CD1c-positive myeloid dendritic cell (primary cell): ENCODE data around the gene ASAP3.
A peak's percentile ranks its signal among the peaks of the same experiment; 100 is the strongest.

ENCODE experiments used
- DNase-seq: peaks from one replicate; pipeline ENCODE4 v3.0.0-alpha.2; 2016; ENCODE audit errors: extremely low spot score

The ASAP3 gene

DNA sequence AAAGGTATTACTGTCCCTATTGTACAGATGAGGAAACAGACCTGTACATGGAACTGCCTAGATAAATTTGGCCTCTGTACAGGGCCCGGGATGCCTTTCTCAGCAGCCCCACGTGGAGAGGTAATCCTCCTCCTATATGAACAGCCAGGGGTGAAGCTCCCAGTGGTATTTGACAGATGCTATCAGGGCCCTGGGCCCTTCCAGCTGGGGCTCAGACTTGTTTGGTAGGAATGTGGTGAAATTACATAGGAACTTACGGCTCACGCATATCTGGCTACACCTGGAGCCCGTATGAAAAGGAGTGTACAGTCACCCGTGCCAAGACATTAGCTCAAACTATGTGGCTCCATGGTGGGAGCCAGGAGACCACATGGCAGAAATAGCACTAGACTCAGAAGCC is 34.7 kb downstream of the ASAP3 start:
- DNase-seq: no peak

DNA sequence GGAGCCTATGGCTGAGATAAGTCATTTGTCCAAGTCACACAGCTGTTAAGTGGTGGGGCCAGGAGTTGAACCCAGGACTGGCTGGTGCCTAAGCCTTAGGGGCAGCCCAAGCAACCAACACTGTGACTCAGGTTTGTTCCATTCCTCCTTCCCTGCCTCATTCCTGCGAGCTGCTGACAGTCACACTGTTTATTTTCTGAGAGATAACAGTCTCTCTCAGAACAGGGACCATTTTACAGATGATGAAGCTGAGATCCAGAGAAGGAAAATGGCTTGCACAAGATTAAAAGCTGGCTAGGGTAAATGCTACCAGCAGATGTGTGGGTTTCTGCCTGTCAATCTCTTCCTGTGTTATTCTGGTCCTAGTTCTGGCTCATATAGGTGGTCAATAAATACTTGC is 35.1 kb downstream of the ASAP3 start:
- DNase-seq: no peak

DNA sequence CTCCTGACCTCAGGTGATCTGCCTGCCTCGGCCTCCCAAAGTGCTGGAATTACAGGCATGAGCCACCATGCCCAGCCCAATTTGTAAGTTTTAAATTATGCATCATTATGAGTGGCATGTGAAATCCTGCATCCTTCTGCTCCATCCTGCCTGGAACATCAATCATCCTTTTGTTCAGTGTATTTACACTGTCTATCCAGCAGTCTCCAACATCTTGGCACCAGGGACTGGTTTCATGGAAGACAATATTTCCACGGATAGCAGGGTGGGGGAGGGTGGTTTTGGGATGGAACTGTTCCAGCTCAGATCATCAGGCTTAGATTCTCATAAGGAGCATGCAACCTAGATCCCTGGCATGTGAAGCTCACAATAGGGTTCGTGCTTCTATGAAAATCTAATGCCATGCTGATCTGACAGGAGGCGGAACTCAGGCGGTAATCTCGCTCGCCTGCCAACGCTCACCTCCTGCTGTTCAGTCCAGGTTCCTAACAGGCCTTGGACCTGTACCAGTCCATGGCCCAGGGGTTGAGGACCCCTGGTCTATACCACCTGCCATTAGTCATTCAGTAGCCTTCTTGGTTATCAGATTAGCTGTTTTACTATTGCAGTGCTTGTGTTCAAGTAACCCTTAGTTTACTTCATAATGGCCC is 37.2 kb downstream of the ASAP3 start:
- DNase-seq: no peak

DNA sequence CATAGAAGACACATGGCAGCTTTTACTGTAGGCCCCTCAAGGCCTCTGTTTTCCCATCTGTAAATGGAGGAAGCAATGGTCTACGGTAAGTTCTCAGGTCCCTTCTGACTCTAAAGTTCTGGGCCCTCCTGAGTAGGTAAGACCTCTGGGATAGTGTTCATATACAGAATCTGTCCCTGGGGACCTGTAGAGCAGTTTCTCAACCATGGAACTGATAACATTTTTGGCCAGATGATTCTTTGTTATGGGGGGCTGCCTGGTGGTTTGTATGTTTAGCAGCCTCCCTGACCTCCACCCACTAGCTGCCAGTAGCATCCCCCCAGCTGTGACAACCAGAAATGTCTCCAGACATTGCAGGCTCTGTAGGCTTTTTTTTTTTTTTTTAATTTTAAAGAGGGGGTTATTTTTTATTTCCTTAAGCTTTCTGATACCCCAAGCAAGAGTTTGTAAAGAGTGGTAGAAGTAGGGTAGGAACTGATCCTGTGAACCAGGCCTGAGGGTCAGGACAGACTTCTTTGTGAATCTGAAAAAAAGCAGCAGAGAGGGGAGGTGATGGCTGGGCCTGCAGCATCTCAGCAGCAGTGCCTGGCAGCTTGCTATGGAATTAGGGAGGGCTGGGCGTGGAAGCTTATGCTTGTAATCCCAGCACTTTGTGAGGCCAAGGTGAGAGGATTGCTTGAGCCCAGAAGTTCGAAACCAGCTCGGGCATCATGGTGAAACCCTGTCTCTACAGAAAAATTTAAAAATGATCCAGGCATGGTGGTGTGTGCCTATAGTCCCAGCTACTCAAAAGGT is 39.2 kb downstream of the ASAP3 start:
- DNase-seq: no peak

DNA sequence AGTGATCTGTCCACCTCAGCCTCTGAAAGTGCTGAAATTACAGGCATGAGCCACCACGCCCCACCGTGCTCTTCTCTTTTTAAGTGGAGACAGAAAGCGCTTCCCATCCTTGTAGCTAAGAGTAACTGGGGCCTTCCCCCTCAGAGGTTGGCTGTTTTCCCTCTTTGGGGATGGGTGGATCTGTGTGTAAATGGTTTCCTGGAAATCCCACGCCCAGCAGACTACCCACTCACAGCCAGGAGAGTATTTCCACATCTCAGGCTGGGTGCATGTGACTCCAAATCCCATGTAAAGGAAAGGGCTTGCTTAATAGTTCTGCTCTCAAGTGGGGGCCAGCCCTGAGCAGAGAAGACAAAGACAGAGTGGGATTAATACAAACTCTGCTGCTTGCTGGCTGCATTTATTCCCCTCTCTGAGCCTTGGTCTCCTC is 39.9 kb downstream of the ASAP3 start:
- peak; percentile 83 for DNase-seq

DNA sequence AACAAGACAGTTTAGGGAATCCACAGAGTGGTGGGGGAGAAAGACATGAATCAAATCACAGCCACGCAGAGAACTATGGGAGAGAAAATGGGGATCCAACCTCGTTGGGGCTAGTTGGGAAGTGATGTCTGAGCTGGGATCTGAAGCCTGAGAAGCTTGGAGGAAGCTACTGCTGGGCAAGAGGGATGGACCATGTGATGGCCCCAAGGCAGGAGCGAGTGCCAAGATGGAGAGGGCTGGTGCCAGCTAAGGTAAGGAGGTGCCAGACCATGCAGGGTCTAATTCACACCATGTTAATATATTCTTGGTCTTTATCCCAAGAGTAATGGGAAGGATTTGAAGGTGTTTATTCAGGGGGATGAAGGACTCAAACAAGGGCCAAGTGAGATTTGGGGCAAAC is 41.2 kb downstream of the ASAP3 start:
- DNase-seq: no peak

DNA sequence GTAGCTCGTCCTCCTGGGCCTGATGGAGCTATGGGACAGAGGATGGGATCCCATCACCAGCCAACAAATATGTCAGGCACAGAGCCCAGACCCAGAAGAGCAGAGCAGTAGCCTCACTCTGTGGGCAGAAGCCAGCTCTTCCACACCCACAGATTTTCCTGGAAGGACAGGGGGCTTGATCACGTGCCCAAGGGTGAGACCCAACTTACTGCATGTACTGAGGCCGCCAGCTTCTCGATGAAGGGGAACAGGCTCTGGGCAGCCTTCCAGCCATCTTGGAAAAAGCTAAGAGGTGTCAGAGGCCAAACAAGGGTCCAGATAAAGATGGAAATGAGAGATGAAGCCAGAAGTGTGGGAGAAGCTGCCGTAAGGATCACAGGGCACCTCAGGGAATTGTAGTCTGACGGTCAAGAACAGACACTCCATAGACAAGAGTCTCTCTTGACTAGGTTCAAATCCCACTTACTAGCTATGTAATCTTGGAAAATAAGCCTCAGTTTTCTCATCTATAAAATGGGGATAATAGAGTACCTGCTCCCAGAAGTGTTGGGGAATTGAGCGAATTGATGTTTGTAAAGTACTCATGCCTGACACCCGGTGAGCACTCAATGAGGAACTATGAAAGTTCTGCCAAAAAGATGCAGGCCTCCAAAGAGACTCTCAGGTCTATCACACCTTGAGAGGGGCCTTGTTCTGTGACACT is 42.4 kb downstream of the ASAP3 start:
- no peak for DNase-seq

DNA sequence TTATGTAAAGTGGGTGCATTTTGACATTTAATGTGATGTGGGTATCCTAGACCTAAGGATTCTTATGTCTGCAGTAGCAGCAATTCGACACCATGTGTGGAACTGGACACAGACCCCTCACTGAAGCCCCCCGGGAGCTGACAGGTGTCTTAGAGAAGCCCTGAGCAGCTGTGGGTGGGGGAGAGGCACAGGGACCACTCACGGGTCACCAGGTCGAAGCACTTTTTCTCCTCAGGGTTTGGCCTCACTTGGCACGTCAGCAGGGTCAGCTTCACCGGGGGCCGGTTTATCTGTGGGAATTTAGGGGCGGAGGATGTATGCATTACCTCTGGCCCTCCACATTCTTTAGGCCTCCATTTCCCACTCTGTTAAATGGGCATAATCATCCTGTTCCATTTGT is 45.4 kb downstream of the ASAP3 start:
- no peak for DNase-seq

DNA sequence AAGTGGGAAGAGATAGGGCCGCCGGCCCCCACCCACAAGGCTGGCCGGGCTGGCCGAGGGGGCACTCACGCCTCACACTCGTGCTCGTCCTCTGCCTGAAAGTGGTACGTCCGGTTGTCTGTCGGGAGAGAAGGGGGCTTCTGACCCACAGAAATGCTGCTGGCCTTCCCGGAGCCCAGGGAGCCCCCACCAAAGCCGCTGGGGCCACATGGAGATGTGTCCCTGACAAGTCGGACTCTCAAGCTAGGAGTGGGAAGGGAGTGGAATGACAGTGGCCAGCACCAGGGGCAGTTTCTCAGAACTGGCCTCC is 46.7 kb downstream of the ASAP3 start:
- no peak for DNase-seq

DNA sequence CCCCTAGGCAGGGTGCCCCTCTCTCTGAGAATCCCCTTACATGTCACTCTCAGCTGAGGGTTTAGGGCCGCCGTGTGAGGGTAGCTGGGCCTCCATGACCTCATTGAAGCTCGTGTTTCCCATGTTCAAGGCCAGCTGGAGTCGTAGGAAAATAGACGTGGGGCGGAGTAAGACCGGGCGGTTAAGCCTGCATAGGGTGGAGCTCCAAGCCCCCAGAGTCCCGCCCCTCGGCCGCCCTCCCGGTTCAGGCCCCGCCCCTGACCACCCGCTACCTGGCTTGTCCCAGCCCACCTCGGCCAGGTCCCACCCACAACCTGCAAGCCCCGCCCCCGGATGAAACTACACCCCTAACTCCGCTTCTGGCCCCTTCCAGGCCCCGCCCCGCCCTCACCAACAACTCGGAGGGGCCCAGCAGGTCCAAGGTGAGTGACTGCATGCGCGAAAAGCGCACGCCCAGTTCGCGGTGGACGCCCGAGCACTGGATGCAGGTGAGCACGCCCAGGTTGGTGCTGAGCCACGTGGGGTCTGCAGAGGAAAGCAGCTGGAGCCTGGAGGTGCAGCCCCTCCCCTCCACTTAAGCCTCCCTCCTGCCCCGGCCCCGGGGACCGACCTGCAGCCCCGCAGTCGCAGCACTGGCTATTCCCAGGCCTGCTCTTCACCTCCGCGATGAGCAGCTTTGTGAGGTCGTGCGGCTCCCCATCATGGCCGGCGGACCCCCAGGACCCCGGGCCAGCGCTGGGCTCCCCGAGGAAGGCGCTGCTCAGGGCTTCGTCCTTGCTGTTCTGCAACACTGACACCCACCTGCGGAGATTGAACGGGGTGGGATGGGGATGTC is 47.2 kb downstream of the ASAP3 start:
- DNase-seq: no peak

DNA sequence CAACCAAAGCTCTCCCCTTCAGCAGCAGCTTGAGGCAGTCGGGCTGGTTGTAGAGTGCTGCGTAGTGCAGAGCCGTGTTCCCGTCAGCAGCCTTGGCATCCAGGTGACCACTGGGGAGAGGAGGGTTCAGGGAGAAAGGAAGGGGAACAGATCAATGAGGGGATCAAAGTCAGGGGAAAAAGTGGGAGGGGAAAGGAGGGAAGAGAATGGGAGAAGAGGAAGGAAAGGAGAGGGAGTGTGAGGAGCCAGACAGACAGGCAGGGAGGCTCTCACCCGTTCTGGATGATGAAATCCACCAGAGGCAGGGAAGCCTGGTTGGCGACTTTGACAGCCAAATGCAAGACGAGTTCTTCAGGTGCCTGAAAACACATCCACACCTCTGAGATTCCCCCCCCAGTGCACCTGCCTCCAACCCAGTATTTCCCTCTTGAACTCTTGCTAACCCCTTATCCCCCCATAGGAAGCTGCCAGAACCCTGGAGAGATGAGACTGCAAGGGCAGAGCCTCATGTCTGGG is 49.7 kb downstream of the ASAP3 start:
- no peak for DNase-seq

DNA sequence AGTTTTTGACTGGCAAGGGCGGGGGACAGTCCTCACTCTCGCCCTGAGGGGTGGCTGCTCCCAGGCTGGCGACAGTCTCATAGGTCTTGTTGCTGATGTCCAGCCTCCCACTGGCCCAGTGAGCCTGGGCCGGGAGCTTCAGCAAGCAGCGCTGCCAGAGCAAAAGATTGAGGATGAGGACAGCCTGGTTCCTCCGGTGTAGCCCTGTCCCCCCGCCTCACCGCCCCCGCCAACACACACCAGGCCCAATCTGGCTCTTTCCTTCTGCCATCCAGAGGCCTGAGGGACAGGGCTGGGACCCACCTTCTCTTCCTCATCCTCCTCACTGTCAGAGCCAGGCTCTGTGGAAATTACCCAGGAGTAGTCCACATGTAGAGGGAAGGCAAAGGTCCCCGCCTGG is 50.9 kb downstream of the ASAP3 start:
- DNase-seq: no peak

DNA sequence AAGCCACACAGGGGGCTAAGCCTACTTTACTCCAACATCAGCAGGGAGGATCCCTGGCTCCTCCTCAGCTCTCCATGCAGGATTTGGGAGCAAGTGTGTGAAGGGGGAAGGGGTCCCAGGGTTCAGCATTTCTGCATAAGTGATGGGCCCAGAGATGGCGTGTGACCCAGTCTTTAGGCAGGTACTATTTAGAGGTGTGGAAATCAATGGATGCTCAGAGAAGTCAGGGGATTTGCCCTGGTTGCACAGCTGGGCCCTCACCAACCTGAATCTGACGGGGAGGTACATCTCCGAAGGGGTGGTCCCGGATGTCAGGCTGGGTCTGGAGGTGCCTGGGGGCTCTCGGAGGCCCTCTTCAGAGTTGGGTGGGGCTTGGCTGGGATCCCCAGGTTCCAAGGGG is 52.5 kb downstream of the ASAP3 start:
- DNase-seq: no peak

DNA sequence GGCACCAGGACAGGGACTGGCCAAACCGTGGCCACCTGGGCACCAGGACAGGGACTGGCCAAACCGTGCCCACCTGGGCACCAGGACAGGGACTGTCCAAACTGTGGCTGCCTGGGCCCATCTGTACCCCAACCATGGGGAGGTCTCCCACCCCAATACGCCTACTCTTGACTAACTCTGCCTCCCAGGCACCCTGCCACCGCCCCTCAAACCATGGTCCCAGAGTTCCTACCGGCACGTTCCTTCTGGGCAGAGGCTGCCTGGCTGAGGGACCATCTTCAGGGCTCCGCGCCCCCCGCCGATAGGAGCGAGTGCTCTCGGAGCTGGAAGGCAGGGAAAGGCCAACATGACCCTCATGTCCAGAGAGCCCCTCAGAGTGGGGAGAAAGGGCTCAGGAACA is 53.2 kb downstream of the ASAP3 start:
- DNase-seq: no peak

DNA sequence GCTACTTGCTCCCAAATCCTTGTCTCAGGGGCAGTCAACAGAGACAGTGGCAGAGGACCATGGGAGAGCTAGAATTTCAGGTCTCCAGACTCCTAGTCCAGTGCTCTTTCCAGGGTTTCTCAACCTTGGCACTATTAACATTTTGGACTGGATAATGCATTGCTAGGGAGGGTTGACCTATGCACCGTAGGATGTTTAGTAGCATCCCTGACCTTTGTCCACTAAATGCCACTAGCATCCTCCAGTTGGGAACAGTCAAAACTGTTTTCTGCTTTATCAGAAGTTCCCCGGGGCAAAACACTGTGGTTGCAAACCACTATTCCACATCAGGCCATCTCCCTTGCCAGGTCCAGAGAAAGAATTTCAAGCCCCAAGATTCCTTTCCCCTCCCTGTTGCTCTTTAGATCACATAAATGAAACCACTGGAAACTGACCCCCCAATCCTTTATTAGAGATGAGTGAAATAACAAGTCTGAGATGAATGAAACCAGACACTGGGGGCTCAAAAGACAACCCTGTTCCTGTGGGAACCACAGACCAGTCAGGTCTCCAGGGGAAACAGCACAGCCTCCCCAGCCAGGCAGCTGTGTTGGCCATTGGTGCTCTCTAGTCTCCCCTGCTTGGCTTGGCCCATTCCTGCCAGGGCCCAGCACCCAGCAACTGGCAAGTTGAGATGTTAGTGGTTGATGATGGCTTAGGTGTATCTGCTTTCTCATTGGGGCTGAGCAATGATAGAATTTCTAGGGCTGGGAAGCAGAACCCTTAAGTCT is 55.7 kb downstream of the ASAP3 start:
- no peak for DNase-seq

DNA sequence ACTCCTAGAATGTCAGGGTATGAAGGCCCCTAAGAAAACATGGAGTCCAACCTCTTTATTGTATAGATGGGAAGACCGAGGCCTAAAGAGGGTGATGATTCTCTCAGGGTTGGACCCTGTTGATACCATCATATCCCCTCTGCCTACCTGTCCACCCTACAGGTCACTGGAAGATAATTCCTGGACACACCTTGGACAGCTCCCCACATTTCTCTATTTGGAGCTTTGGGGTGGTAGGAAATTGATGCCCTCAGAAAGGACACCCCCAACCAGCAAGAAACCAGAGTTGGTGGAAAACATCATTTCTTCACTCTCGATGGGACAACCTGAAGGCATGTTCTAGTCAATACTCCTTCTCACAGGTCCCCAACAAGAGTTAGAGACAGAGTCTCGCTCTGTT is 56.4 kb downstream of the ASAP3 start:
- DNase-seq: no peak

DNA sequence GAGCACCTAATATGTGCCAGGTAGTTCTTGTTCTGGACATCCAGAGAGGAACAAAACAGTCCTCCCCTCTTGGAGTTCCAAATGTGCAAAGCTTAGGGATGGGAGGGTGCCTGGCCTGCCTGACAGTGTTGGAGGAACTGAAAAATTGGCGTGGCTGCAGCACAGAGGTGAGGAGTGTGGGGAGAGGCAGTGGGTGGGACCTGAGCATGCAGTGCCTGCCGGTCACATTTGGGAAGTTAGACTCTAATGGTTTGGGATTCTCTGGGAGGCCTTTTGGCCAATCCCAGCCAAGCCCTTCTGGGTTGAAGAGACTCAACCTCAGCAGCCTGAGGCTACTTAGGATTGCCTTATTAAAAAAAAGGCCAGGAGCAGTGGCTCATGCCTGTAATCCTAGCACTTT is 57.2 kb downstream of the ASAP3 start:
- peak; percentile 63 for DNase-seq

DNA sequence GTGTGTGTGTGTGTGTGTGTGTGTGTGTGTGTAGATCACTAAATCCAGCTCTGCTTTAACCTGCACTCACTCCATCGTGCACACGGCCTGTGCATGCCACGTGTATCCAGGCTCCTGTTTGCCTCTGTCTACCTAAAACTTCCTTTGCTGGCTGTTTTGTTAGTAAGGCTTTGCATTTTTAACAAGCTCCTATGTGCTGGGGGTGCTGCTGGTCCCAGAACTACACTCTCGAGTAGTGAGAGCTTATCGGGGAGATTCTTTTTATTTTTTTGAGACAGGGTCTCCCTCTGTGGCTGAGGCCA is 58.8 kb downstream of the ASAP3 start:
- DNase-seq: no peak

DNA sequence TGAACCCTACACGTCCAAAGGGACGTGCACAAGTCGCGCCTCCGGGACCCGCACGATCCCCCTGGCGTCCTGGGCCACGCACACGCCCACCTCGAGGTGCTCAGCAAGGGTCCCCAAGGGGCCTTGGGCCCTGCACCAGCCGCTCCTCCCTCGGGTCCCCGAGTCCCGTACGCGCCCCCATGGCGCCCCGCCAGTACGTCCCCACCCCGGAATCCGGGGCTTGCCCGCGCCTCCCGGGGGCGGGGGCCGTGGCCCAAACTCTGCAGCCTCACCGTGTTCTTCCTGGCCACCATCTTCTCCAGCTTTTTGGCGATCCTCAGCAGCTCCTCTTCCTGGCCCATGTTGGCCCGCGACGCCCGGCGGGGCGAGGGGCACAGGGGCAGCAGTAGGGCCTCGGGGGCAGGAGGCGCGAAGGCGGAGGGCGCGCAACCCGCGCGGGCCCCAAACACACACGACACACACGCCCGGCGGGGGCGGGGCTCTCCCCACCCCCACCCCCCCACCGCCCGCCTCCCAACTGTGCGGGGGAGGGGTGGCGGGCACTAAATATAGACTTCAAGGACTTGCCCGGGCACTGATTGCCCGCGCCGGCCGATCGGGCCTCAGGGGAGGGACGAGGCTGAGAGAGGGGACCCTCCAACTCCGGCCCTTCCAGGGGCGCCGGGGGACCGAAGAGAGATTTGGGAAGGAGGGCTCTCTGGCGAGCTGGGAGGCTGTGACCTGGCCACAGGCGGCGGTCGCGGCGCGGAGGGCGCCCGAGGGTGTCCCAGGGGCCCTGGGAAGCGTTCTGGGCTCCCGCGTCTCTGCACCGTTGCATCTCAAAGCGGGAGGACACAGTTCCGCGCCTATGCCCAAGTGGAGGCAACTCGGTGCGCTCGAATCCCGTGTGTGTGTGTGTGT is 59.4 kb downstream of the ASAP3 start, which contains the start of gene TCEA3:
TSS of gene TCEA3 (minus strand) at position 456 of the 900 bp plus-strand sequence. CDS start at position 341, 115 bp downstream.
- no peak for DNase-seq
